CMK (cell line): ENCODE measurements around the gene ELL3.

ENCODE experiments used
- DNase-seq: peaks from one replicate; pipeline ENCODE4 v3.0.0-alpha.2; 2010; ENCODE audit warnings: low read depth

Gene ELL3

GRCh38 chr15:43723151-43723550 lies 53.6 kb downstream of the ELL3 start:
- DNase-seq, result no peak
